Skeletal muscle satellite cell (primary cell): ENCODE measurements around the gene BRD9.
A peak's percentile ranks its signal among the peaks of the same experiment; 100 is the strongest.

Experiments used
- H3K27me3 ChIP-seq: 2 replicates; pipeline ENCODE4 v1.7.0; 2013; ENCODE audit warnings: low read length; ENCODE audit not compliant: control insufficient read depth, insufficient read depth
- H3K36me3 ChIP-seq: 2 replicates; pipeline ENCODE4 v1.7.0; 2013; ENCODE audit warnings: mild to moderate bottlenecking, control low read depth, low read length; ENCODE audit not compliant: insufficient read depth
- H3K4me1 ChIP-seq: 2 replicates; pipeline ENCODE4 v1.7.0; 2013; ENCODE audit warnings: low read length; ENCODE audit not compliant: control insufficient read depth, insufficient read depth
- H3K4me2 ChIP-seq: 2 replicates; pipeline ENCODE4 v1.7.0; 2013; ENCODE audit warnings: mild to moderate bottlenecking, low read length
- H3K4me3 ChIP-seq: 2 replicates; pipeline ENCODE4 v1.7.0; 2013; ENCODE audit warnings: low read length
- H3K9ac ChIP-seq: 2 replicates; pipeline ENCODE4 v1.7.0; 2013; ENCODE audit warnings: mild to moderate bottlenecking, low read depth, low read length, moderate library complexity
- H3K9me3 ChIP-seq: replicated peaks from 2 replicates; pipeline ENCODE4 v1.7.0; 2013; ENCODE audit warnings: mild to moderate bottlenecking, control low read depth, low read length

The BRD9 gene

GRCh38 chr5:909994-910768, 17.6 kb upstream of the BRD9 start:
- Histone ChIP-seq H3K27me3 (no peaks in the 10 kb centered on the region), H3K9ac (no peak overlapping the region), H3K4me3 (no peak overlapping the region), H3K4me2 (no peak overlapping the region), H3K9me3 (no peaks in the 10 kb centered on the region), H3K36me3 (peaks cover 39% of the 10 kb centered on the region), H3K4me1 (no peaks in the 10 kb centered on the region)

- no peaks in the 10 kb centered on the region for H3K4me1 ChIP-seq
- H3K4me2 ChIP-seq: no peak overlapping the region
- no peak overlapping the region for H3K9ac ChIP-seq
- no peaks in the 10 kb centered on the region for H3K9me3 ChIP-seq
- H3K27me3 ChIP-seq: no peaks in the 10 kb centered on the region
- H3K36me3 ChIP-seq: peaks cover 32% of the 10 kb centered on the region
- H3K4me3 ChIP-seq: no peak overlapping the region
These were observed 16.5 kb upstream of the BRD9 start for GRCh38 chr5:909086-909485.

- H3K36me3 ChIP-seq: peaks cover 30% of the 10 kb centered on the region
- H3K4me2 ChIP-seq: no peak overlapping the region
- no peak overlapping the region for H3K9ac ChIP-seq
- no peaks in the 10 kb centered on the region for H3K27me3 ChIP-seq
- H3K4me3 ChIP-seq: no peak overlapping the region
- H3K4me1 ChIP-seq: no peaks in the 10 kb centered on the region
- H3K9me3 ChIP-seq: no peaks in the 10 kb centered on the region
These were observed 15.6 kb upstream of the BRD9 start for GRCh38 chr5:908172-908571.

- no peak overlapping the region for H3K4me3 ChIP-seq
- no peaks in the 10 kb centered on the region for H3K9me3 ChIP-seq
- H3K36me3 ChIP-seq: peaks cover 28% of the 10 kb centered on the region
- no peak overlapping the region for H3K4me2 ChIP-seq
- no peaks in the 10 kb centered on the region for H3K4me1 ChIP-seq
- H3K27me3 ChIP-seq: no peaks in the 10 kb centered on the region
- no peak overlapping the region for H3K9ac ChIP-seq
These were observed 14.8 kb upstream of the BRD9 start for GRCh38 chr5:907366-907910.

GRCh38 chr5:905139-905642, 12.6 kb upstream of the BRD9 start:
- Histone ChIP-seq H3K9me3 (no peaks in the 10 kb centered on the region), H3K4me2 (no peak overlapping the region), H3K36me3 (peaks cover 16% of the 10 kb centered on the region), H3K9ac (no peak overlapping the region), H3K4me1 (no peaks in the 10 kb centered on the region), H3K27me3 (no peaks in the 10 kb centered on the region), H3K4me3 (no peak overlapping the region)

- Histone ChIP-seq H3K9ac (no peak overlapping the region), H3K9me3 (no peaks in the 10 kb centered on the region), H3K4me1 (no peaks in the 10 kb centered on the region), H3K27me3 (no peaks in the 10 kb centered on the region), H3K36me3 (peaks cover 15% of the 10 kb centered on the region), H3K4me3 (no peak overlapping the region), H3K4me2 (no peak overlapping the region)
These were observed 11.1 kb upstream of the BRD9 start for GRCh38 chr5:903756-904096.

- no peak overlapping the region for H3K4me2 ChIP-seq
- no peak overlapping the region for H3K9ac ChIP-seq
- no peaks in the 10 kb centered on the region for H3K4me1 ChIP-seq
- H3K9me3 ChIP-seq: no peaks in the 10 kb centered on the region
- no peaks in the 10 kb centered on the region for H3K27me3 ChIP-seq
- no peak overlapping the region for H3K4me3 ChIP-seq
- peaks cover 4% of the 10 kb centered on the region for H3K36me3 ChIP-seq
These were observed 9.7 kb upstream of the BRD9 start for GRCh38 chr5:902129-902916.

GRCh38 chr5:900781-901180, 8.2 kb upstream of the BRD9 start:
- H3K4me2 ChIP-seq: no peak overlapping the region
- H3K27me3 ChIP-seq: no peaks in the 10 kb centered on the region
- H3K9me3 ChIP-seq: no peaks in the 10 kb centered on the region
- H3K9ac ChIP-seq: no peak overlapping the region
- H3K4me3 ChIP-seq: no peak overlapping the region
- peaks cover 10% of the 10 kb centered on the region for H3K36me3 ChIP-seq
- H3K4me1 ChIP-seq: no peaks in the 10 kb centered on the region

GRCh38 chr5:893711-894110, 1.1 kb upstream of the BRD9 start:
- H3K27me3 ChIP-seq: no peaks in the 10 kb centered on the region
- peaks cover 35% of the 10 kb centered on the region for H3K36me3 ChIP-seq
- H3K4me2 ChIP-seq: peak overlapping the region; percentile 100
- peak overlapping the region; percentile 92 for H3K4me3 ChIP-seq
- peak overlapping the region; percentile 99 for H3K9ac ChIP-seq
- H3K9me3 ChIP-seq: no peaks in the 10 kb centered on the region
- H3K4me1 ChIP-seq: peaks cover 14% of the 10 kb centered on the region

- H3K9ac ChIP-seq: peak overlapping the region; percentile 99
- no peaks in the 10 kb centered on the region for H3K27me3 ChIP-seq
- peaks cover 41% of the 10 kb centered on the region for H3K36me3 ChIP-seq
These were observed 521 bp upstream of the BRD9 start for GRCh38 chr5:893137-893506.

GRCh38 chr5:891837-892393, 686 bp downstream of the BRD9 start:
- Histone ChIP-seq H3K4me2 (peak overlapping the region; percentile 100), H3K4me1 (peaks cover 14% of the 10 kb centered on the region), H3K4me3 (peak overlapping the region; percentile 92), H3K9ac (peak overlapping the region; percentile 99), H3K36me3 (peaks cover 51% of the 10 kb centered on the region), H3K27me3 (no peaks in the 10 kb centered on the region), H3K9me3 (no peaks in the 10 kb centered on the region)

More at GRCh38 chr5:893137-893506, 521 bp upstream of the BRD9 start:
- Histone ChIP-seq H3K4me3 (peak overlapping the region; percentile 92), H3K9me3 (no peaks in the 10 kb centered on the region), H3K4me2 (peak overlapping the region; percentile 100), H3K4me1 (peaks cover 14% of the 10 kb centered on the region)
